MM.1S (cell line): Measurements from ENCODE around the gene PTX3.

Experiments used
- DNase-seq: peaks from one replicate; pipeline ENCODE4 v3.0.0-alpha.2; 2015
- H2AFZ ChIP-seq: fragments of 300-600 bp; sonication (generic); 2 replicates; pipeline ENCODE4 v1.6.0; 2016; ENCODE audit warnings: antibody characterized with exemption, low read length
- H3F3A ChIP-seq: fragments of 300-600 bp; sonication (generic); 2 replicates; pipeline ENCODE4 v1.6.1; 2016; ENCODE audit warnings: mild to moderate bottlenecking, antibody characterized with exemption, low read length, moderate library complexity, mixed read lengths; ENCODE audit not compliant: insufficient read depth
- H3K27ac ChIP-seq: fragments of 300-600 bp; sonication (generic); 2 replicates; pipeline ENCODE4 v1.5.1; 2016; ENCODE audit warnings: mild to moderate bottlenecking, low read length
- H3K27me3 ChIP-seq: fragments of 300-600 bp; sonication (generic); replicated peaks from 2 replicates; pipeline ENCODE4 v1.6.0; 2016; ENCODE audit warnings: low read length; ENCODE audit not compliant: insufficient read depth
- H3K36me3 ChIP-seq: fragments of 300-600 bp; sonication (generic); replicated peaks from 2 replicates; pipeline ENCODE4 v1.6.1; 2016; ENCODE audit warnings: mild to moderate bottlenecking, low read length, mixed read lengths; ENCODE audit not compliant: insufficient read depth
- H3K4me1 ChIP-seq: fragments of 300-600 bp; sonication (generic); 2 replicates; pipeline ENCODE4 v1.6.1; 2016; ENCODE audit warnings: low read length, mixed read lengths
- H3K4me2 ChIP-seq: fragments of 300-600 bp; sonication (generic); 2 replicates; pipeline ENCODE4 v1.6.0; 2016; ENCODE audit warnings: low read depth, low read length
- H3K4me3 ChIP-seq: fragments of 300-600 bp; sonication (generic); 2 replicates; pipeline ENCODE4 v1.5.1; 2016; ENCODE audit warnings: low read length, mixed read lengths
- H3K79me2 ChIP-seq: fragments of 300-600 bp; sonication (generic); 2 replicates; pipeline ENCODE4 v1.6.1; 2016; ENCODE audit warnings: mixed run types, low read length, mixed read lengths
- H3K9ac ChIP-seq: fragments of 300-600 bp; sonication (generic); 2 replicates; pipeline ENCODE4 v1.6.1; 2016; ENCODE audit warnings: low read length, mixed read lengths
- H3K9me2 ChIP-seq: fragments of 300-600 bp; sonication (generic); replicated peaks from 2 replicates; pipeline ENCODE4 v1.6.1; 2016; ENCODE audit warnings: mild to moderate bottlenecking, low read length, mixed read lengths; ENCODE audit not compliant: insufficient read depth
- H3K9me3 ChIP-seq: fragments of 300-600 bp; sonication (generic); replicated peaks from 2 replicates; pipeline ENCODE4 v1.6.1; 2016; ENCODE audit warnings: mild to moderate bottlenecking, low read length, mixed read lengths; ENCODE audit not compliant: insufficient read depth
- H4K20me1 ChIP-seq: fragments of 300-600 bp; sonication (generic); 2 replicates; pipeline ENCODE4 v1.6.1; 2016; ENCODE audit warnings: mild to moderate bottlenecking, low read length, moderate library complexity, mixed read lengths; ENCODE audit not compliant: insufficient read depth
- EZH2 ChIP-seq: fragments of 300-600 bp; sonication (generic); optimal IDR thresholded peaks from 2 replicates; pipeline ENCODE3; 2017; ENCODE audit warnings: low read depth, mild to moderate bottlenecking, antibody characterized with exemption, low read length, mixed read lengths
- EZH2phosphoT487 ChIP-seq: fragments of 300-600 bp; sonication (generic); IDR thresholded peaks from 2 replicates; pipeline ENCODE4 v1.6.1; 2018; ENCODE audit warnings: antibody characterized with exemption, low read length
- TF ChIP-seq, protein P1 (sequence below): fragments of 300-600 bp; sonication (generic); IDR thresholded peaks from 2 replicates; pipeline ENCODE4 v1.5.1; 2016; ENCODE audit warnings: antibody characterized with exemption, low read length, mixed read lengths

PTX3 gene

DNA sequence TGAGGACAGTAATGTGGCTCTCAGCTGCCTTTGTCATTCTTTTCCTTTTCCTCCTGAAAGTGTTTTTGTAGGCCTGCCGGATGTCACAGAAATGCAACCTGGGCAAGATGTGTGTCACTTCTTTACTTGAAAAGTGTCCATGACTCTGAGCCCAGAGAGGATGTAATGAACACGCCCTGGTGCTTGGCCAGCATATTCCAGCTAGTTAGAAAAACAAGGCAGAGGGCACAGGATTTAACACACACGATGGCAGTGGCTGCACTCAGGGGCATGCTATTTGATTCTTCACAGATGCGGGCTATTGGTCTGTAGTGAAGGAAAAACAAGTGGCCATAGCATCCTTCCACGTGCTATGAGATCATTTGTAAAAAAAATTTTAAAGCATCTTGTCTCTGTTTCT lies 30.3 kb upstream of the PTX3 start:
- DNase-seq = no peak
- Histone ChIP-seq H3K9me3 (no peaks in the 10 kb centered on the region), H3K79me2 (no peaks in the 10 kb centered on the region), H3K36me3 (no peaks in the 10 kb centered on the region), H3F3A (no peaks in the 10 kb centered on the region), H3K9ac (no peak overlapping the region), H3K27ac (no peak overlapping the region), H3K9me2 (no peaks in the 10 kb centered on the region), H2AFZ (no peak overlapping the region), H4K20me1 (no peaks in the 10 kb centered on the region), H3K4me2 (no peak overlapping the region), H3K4me1 (no peaks in the 10 kb centered on the region), H3K27me3 (no peaks in the 10 kb centered on the region), H3K4me3 (no peak overlapping the region)
- TF ChIP-seq EZH2phosphoT487 (no peak), EZH2 (no peak)
- TF ChIP-seq, protein P1, sequence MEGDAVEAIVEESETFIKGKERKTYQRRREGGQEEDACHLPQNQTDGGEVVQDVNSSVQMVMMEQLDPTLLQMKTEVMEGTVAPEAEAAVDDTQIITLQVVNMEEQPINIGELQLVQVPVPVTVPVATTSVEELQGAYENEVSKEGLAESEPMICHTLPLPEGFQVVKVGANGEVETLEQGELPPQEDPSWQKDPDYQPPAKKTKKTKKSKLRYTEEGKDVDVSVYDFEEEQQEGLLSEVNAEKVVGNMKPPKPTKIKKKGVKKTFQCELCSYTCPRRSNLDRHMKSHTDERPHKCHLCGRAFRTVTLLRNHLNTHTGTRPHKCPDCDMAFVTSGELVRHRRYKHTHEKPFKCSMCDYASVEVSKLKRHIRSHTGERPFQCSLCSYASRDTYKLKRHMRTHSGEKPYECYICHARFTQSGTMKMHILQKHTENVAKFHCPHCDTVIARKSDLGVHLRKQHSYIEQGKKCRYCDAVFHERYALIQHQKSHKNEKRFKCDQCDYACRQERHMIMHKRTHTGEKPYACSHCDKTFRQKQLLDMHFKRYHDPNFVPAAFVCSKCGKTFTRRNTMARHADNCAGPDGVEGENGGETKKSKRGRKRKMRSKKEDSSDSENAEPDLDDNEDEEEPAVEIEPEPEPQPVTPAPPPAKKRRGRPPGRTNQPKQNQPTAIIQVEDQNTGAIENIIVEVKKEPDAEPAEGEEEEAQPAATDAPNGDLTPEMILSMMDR = no peak

DNA sequence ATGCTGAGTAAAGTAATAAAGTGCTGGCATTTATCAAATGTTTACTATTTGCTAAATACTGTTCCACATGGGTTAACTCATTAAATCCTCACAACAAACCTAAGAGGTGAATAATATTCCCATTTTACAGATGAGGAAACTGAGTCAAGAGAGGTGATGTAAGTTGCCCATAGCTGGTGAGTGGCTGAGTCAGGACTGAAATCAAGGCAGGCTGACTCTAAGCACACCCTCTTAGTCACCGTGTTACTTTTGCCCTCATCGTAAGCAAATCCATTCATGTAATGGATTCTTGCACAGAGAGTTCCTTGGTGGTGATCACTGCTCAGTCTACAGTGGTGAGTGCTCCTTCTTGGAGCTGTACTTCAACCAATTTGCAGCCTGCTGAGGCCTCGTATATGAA lies 28.9 kb upstream of the PTX3 start:
- no peak overlapping the region for H3K4me3 ChIP-seq

DNA sequence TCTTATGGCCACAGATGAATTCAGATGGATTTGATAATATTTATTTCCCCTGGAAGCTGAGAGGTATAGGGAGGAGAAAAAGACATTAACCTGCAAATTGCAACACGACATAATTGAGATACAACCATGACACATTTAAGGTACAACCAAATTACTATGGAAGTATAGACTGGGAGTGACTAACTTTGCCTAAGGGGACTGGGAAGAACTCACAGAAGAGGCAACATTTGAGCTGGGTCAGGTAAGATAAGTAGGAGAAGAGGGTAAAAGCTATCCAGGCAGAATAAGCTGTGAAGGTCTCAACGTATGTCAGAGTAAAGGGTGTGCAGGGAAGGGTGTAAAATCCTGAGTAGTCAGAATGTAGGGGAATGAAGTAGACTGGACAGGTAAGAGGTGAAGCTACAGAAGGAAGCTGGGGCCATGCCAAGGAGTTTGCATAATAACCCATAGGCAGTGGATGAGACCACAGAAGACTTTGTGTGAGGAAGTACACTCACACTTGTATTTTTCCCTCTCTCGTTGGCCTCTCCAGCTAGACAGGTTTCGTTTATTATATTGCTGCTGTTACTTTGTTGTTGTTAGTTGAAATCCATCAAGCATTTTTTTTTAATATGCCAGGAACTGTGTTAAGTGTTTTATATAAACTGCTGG lies 28.0 kb upstream of the PTX3 start:
- Histone ChIP-seq H4K20me1 (no peaks in the 10 kb centered on the region), H3K79me2 (no peaks in the 10 kb centered on the region), H3K9me2 (no peaks in the 10 kb centered on the region), H3F3A (no peaks in the 10 kb centered on the region), H3K4me2 (no peak overlapping the region), H3K36me3 (no peaks in the 10 kb centered on the region), H3K9ac (no peak overlapping the region), H3K4me1 (peaks cover 9% of the 10 kb centered on the region), H3K27ac (no peak overlapping the region), H2AFZ (no peak overlapping the region), H3K4me3 (no peak overlapping the region), H3K9me3 (no peaks in the 10 kb centered on the region), H3K27me3 (no peaks in the 10 kb centered on the region)
- no peak for TF ChIP-seq EZH2phosphoT487
- TF ChIP-seq, protein P1 = no peak
- no peak for DNase-seq

More for the DNA sequence above, 28.9 kb upstream of the PTX3 start:
- Histone ChIP-seq H3K27me3 (no peaks in the 10 kb centered on the region), H3K4me1 (peaks cover 9% of the 10 kb centered on the region), H3K9ac (no peak overlapping the region), H3K4me2 (no peak overlapping the region), H4K20me1 (no peaks in the 10 kb centered on the region), H3K9me2 (no peaks in the 10 kb centered on the region), H3K9me3 (no peaks in the 10 kb centered on the region), H3K79me2 (no peaks in the 10 kb centered on the region), H3K36me3 (no peaks in the 10 kb centered on the region), H2AFZ (no peak overlapping the region), H3K27ac (no peak overlapping the region), H3F3A (no peaks in the 10 kb centered on the region)
- TF ChIP-seq, protein P1 = no peak
- TF ChIP-seq EZH2phosphoT487 (no peak), EZH2 (no peak)
- no peak for DNase-seq
